GM23338 (cell line): Measurements from ENCODE around the gene PLEKHS1. TPM values are rescaled to one million over a fixed set of nuclear protein-coding genes. Genes with fewer than 3 reads are reported as not detected.

ENCODE experiments used
- ATAC-seq: fragments of 200-7000 bp; cut with Tn5 transposase; 3 replicates; pipeline ENCODE4 v1.9.1; 2020
- DNase-seq: peaks from one replicate; pipeline ENCODE4 v3.0.0-alpha.2; 2015; ENCODE audit warnings: low spot score
- H2AFZ ChIP-seq: fragments of 200-600 bp; sonication (generic); 2 replicates; pipeline ENCODE4 v1.8.0; 2016; ENCODE audit warnings: antibody characterized with exemption, mild to moderate bottlenecking, moderate library complexity
- H3F3A ChIP-seq: fragments of 200-600 bp; sonication (generic); replicated peaks from 2 replicates; pipeline ENCODE4 v1.8.0; 2017; ENCODE audit warnings: antibody characterized with exemption, mixed run types, low read depth
- H3K27ac ChIP-seq: fragments of 200-600 bp; sonication (generic); 2 replicates; pipeline ENCODE4 v1.6.1; 2016; ENCODE audit warnings: low read depth
- H3K27me3 ChIP-seq: fragments of 200-600 bp; sonication (generic); 2 replicates; pipeline ENCODE4 v1.8.0; 2016; ENCODE audit warnings: mild to moderate bottlenecking, mixed run types, moderate library complexity; ENCODE audit not compliant: insufficient read depth
- H3K36me3 ChIP-seq: fragments of 200-600 bp; sonication (generic); 2 replicates; pipeline ENCODE4 v1.8.0; 2016; ENCODE audit warnings: mild to moderate bottlenecking; ENCODE audit not compliant: insufficient read depth
- H3K4me1 ChIP-seq: fragments of 200-600 bp; sonication (generic); 2 replicates; pipeline ENCODE4 v1.8.0; 2016; ENCODE audit warnings: mild to moderate bottlenecking, moderate library complexity; ENCODE audit not compliant: insufficient read depth
- H3K4me2 ChIP-seq: fragments of 200-600 bp; sonication (generic); 2 replicates; pipeline ENCODE4 v1.7.1; 2017; ENCODE audit warnings: mixed run types
- H3K4me3 ChIP-seq: fragments of 200-600 bp; sonication (generic); 2 replicates; pipeline ENCODE4 v1.6.1; 2016; ENCODE audit warnings: mixed run types
- H3K79me2 ChIP-seq: fragments of 200-600 bp; sonication (generic); replicated peaks from 2 replicates; pipeline ENCODE4 v1.8.0; 2017; ENCODE audit warnings: mild to moderate bottlenecking; ENCODE audit not compliant: insufficient read depth
- H3K9me2 ChIP-seq: fragments of 200-600 bp; sonication (generic); 2 replicates; pipeline ENCODE4 v1.8.0; 2017; ENCODE audit not compliant: insufficient read depth
- H4K20me1 ChIP-seq: fragments of 200-600 bp; sonication (generic); replicated peaks from 2 replicates; pipeline ENCODE4 v1.8.0; 2017; ENCODE audit warnings: mild to moderate bottlenecking; ENCODE audit not compliant: insufficient read depth
- H3K27ac Mint-ChIP-seq: 2 replicates; pipeline ENCODE4 v1.8.0; 2020; ENCODE audit warnings: inconsistent platforms, mild to moderate bottlenecking, moderate library complexity, mixed read lengths
- H3K27me3 Mint-ChIP-seq: 3 replicates; pipeline ENCODE4 v1.8.0; 2022; ENCODE audit warnings: low read depth, mild to moderate bottlenecking, moderate library complexity, mixed read lengths, inconsistent platforms; ENCODE audit not compliant: insufficient read depth, poor library complexity
- H3K36me3 Mint-ChIP-seq: 3 replicates; pipeline ENCODE4 v1.8.0; 2021; ENCODE audit warnings: low read depth, mild to moderate bottlenecking, inconsistent platforms, moderate library complexity, mixed read lengths
- H3K4me1 Mint-ChIP-seq: 3 replicates; pipeline ENCODE4 v1.8.0; 2020; ENCODE audit warnings: mild to moderate bottlenecking, inconsistent platforms, mixed read lengths
- H3K4me3 Mint-ChIP-seq: 3 replicates; pipeline ENCODE4 v1.8.0; 2021; ENCODE audit warnings: moderate library complexity, mild to moderate bottlenecking, inconsistent platforms, mixed read lengths
- H3K9me3 Mint-ChIP-seq: 3 replicates; pipeline ENCODE4 v1.8.0; 2020; ENCODE audit warnings: moderate library complexity, mild to moderate bottlenecking, inconsistent platforms, mixed read lengths
- CREB1 ChIP-seq: fragments of 250-450 bp; sonication (Bioruptor Pico); IDR thresholded peaks from 2 replicates; pipeline ENCODE4 v1.5.0; 2020; ENCODE audit warnings: low read depth, mild to moderate bottlenecking, moderate library complexity
- CTCF ChIP-seq, 2 experiments: fragments of 200-600 bp in 1 of 2; sonication (generic) in 1 of 2; conservative IDR thresholded peaks; 2 replicates each; pipeline versions ENCODE4 v1.5.1 to v1.6.1; 2016 to 2017; ENCODE audit warnings: antibody characterized with exemption in 2 of 2, low read depth in 2 of 2, mild to moderate bottlenecking in 2 of 2, moderate library complexity in 1 of 2
- EZH2 ChIP-seq: fragments of 200-600 bp; sonication (generic); IDR thresholded peaks from one replicate; pipeline ENCODE4 v1.8.0; 2017; ENCODE audit warnings: antibody characterized with exemption, mild to moderate bottlenecking, low read depth; ENCODE audit not compliant: unreplicated experiment
- EZH2phosphoT487 ChIP-seq: fragments of 200-600 bp; sonication (generic); IDR thresholded peaks from one replicate; pipeline ENCODE4 v1.8.1; 2018; ENCODE audit warnings: antibody characterized with exemption; ENCODE audit not compliant: unreplicated experiment
- JUNB ChIP-seq: IDR thresholded peaks from one replicate; pipeline ENCODE4 v1.6.1; 2016; ENCODE audit warnings: antibody characterized with exemption; ENCODE audit not compliant: unreplicated experiment
- NANOG ChIP-seq: IDR thresholded peaks from 2 replicates; pipeline ENCODE4 v1.6.1; 2016; ENCODE audit warnings: antibody characterized with exemption, borderline replicate concordance
- POLR2AphosphoS5 ChIP-seq: IDR thresholded peaks from 2 replicates; pipeline ENCODE4 v1.6.1; 2016; ENCODE audit warnings: antibody characterized with exemption, low read depth
- REST ChIP-seq: IDR thresholded peaks from one replicate; pipeline ENCODE4 v1.6.1; 2018; ENCODE audit warnings: antibody characterized with exemption; ENCODE audit not compliant: unreplicated experiment
- STAT1 ChIP-seq: IDR thresholded peaks from one replicate; pipeline ENCODE4 v1.6.1; 2016; ENCODE audit warnings: antibody characterized with exemption; ENCODE audit not compliant: unreplicated experiment
- ZNF114 ChIP-seq: fragments of 250-450 bp; sonication (Bioruptor Pico); IDR thresholded peaks from 2 replicates; pipeline ENCODE4 v1.5.0; 2020; ENCODE audit warnings: mild to moderate bottlenecking, moderate library complexity
- ZNF331 ChIP-seq: fragments of 250-450 bp; sonication (Bioruptor Pico); IDR thresholded peaks from 2 replicates; pipeline ENCODE4 v1.5.0; 2020; ENCODE audit warnings: low read depth, mild to moderate bottlenecking, moderate library complexity
- polyA plus RNA-seq: library from polyadenylated mRNA; unstranded; fragments of >200 nt; fragmentation: Nextera tagmentation; extraction: Ambion mirVana; gene quantifications from 2 replicates; pipeline ENCODE4 v1.2.1, GENCODE V29; 2016
- total RNA-seq: library from RNA; depleted of rRNA; stranded (reverse); fragments of >200 nt; shearing (Covaris generic); gene quantifications from 2 replicates; pipeline ENCODE4 v1.2.3, GENCODE V29; 2014
- TF ChIP-seq, protein P1 (sequence below): fragments of 250-450 bp; sonication (Bioruptor Pico); IDR thresholded peaks from 2 replicates; pipeline ENCODE4 v1.5.0; 2020; ENCODE audit warnings: mild to moderate bottlenecking, moderate library complexity
- TF ChIP-seq, protein P2 (sequence below): IDR thresholded peaks from 2 replicates; pipeline ENCODE4 v1.6.1; 2016; ENCODE audit warnings: antibody characterized with exemption

The PLEKHS1 gene
- total and polyA plus RNA-seq, 2 experiments from 2014 or later: not detected

DNA sequence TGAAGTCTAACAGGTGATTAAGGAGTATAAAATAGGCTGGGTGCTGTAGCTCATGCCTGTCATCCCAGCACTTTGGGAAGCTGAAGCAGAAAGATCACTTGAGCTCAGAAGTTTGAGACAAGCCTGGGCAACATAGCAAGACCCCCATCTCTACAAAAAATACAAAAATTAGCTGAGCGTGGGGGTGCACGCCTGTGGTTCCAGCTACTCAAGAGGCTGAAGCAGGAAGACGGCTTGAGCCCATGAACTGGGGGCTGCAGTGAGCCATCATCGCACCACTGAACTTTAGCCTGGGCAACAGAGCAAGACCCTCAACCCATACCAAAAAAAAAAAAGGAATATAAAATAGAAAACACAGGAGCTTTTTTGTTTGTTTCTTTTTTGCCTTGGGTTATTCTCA, 55.0 kb downstream of the PLEKHS1 start:
- ATAC-seq: no peak
- no peak overlapping the region for H3K4me3 ChIP-seq
- no peaks in the 10 kb centered on the region for H3K4me1 ChIP-seq
- no peaks in the 10 kb centered on the region for H3K9me3 Mint-ChIP-seq
- no peak overlapping the region for H3K4me2 ChIP-seq
- DNase-seq: no peak
- H3K79me2 ChIP-seq: no peaks in the 10 kb centered on the region
- no peaks in the 10 kb centered on the region for H3K36me3 Mint-ChIP-seq
- H3K4me3 Mint-ChIP-seq: no peak overlapping the region
- no peaks in the 10 kb centered on the region for H3K4me1 Mint-ChIP-seq
- no peak overlapping the region for H3K27ac ChIP-seq
- TF ChIP-seq ZNF114 (CRISPR knock-in tag) (no peak), JUNB (no peak), NANOG (no peak), REST (no peak), CTCF (conservative IDR thresholded peaks at IDR 0.05; ENCODE audit: low read depth in 2 of 2) (no peak), EZH2phosphoT487 (no peak), POLR2AphosphoS5 (no peak), ZNF331 (CRISPR knock-in tag) (no peak), EZH2 (no peak), STAT1 (no peak), CREB1 (CRISPR knock-in tag) (no peak)
- TF ChIP-seq, protein P1, sequence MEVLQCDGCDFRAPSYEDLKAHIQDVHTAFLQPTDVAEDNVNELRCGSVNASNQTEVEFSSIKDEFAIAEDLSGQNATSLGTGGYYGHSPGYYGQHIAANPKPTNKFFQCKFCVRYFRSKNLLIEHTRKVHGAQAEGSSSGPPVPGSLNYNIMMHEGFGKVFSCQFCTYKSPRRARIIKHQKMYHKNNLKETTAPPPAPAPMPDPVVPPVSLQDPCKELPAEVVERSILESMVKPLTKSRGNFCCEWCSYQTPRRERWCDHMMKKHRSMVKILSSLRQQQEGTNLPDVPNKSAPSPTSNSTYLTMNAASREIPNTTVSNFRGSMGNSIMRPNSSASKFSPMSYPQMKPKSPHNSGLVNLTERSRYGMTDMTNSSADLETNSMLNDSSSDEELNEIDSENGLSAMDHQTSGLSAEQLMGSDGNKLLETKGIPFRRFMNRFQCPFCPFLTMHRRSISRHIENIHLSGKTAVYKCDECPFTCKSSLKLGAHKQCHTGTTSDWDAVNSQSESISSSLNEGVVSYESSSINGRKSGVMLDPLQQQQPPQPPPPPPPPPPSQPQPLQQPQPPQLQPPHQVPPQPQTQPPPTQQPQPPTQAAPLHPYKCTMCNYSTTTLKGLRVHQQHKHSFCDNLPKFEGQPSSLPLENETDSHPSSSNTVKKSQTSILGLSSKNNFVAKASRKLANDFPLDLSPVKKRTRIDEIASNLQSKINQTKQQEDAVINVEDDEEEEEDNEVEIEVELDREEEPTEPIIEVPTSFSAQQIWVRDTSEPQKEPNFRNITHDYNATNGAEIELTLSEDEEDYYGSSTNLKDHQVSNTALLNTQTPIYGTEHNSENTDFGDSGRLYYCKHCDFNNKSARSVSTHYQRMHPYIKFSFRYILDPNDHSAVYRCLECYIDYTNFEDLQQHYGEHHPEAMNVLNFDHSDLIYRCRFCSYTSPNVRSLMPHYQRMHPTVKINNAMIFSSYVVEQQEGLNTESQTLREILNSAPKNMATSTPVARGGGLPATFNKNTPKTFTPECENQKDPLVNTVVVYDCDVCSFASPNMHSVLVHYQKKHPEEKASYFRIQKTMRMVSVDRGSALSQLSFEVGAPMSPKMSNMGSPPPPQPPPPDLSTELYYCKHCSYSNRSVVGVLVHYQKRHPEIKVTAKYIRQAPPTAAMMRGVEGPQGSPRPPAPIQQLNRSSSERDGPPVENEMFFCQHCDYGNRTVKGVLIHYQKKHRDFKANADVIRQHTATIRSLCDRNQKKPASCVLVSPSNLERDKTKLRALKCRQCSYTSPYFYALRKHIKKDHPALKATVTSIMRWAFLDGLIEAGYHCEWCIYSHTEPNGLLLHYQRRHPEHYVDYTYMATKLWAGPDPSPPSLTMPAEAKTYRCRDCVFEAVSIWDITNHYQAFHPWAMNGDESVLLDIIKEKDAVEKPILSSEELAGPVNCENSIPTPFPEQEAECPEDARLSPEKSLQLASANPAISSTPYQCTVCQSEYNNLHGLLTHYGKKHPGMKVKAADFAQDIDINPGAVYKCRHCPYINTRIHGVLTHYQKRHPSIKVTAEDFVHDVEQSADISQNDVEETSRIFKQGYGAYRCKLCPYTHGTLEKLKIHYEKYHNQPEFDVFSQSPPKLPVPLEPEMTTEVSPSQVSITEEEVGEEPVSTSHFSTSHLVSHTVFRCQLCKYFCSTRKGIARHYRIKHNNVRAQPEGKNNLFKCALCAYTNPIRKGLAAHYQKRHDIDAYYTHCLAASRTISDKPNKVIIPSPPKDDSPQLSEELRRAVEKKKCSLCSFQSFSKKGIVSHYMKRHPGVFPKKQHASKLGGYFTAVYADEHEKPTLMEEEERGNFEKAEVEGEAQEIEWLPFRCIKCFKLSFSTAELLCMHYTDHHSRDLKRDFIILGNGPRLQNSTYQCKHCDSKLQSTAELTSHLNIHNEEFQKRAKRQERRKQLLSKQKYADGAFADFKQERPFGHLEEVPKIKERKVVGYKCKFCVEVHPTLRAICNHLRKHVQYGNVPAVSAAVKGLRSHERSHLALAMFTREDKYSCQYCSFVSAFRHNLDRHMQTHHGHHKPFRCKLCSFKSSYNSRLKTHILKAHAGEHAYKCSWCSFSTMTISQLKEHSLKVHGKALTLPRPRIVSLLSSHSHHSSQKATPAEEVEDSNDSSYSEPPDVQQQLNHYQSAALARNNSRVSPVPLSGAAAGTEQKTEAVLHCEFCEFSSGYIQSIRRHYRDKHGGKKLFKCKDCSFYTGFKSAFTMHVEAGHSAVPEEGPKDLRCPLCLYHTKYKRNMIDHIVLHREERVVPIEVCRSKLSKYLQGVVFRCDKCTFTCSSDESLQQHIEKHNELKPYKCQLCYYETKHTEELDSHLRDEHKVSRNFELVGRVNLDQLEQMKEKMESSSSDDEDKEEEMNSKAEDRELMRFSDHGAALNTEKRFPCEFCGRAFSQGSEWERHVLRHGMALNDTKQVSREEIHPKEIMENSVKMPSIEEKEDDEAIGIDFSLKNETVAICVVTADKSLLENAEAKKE (CRISPR knock-in tag): no peak
- TF ChIP-seq, protein P2, sequence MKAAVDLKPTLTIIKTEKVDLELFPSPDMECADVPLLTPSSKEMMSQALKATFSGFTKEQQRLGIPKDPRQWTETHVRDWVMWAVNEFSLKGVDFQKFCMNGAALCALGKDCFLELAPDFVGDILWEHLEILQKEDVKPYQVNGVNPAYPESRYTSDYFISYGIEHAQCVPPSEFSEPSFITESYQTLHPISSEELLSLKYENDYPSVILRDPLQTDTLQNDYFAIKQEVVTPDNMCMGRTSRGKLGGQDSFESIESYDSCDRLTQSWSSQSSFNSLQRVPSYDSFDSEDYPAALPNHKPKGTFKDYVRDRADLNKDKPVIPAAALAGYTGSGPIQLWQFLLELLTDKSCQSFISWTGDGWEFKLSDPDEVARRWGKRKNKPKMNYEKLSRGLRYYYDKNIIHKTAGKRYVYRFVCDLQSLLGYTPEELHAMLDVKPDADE: no peak
- no peaks in the 10 kb centered on the region for H3K9me2 ChIP-seq
- H3K27me3 ChIP-seq: no peaks in the 10 kb centered on the region
- no peaks in the 10 kb centered on the region for H3K36me3 ChIP-seq
- peaks cover 1% of the 10 kb centered on the region for H3K27me3 Mint-ChIP-seq
- no peak overlapping the region for H3K27ac Mint-ChIP-seq
- no peak overlapping the region for H2AFZ ChIP-seq
- H3F3A ChIP-seq: no peaks in the 10 kb centered on the region
- no peaks in the 10 kb centered on the region for H4K20me1 ChIP-seq
